ENCODE results near the gene PPP1R13B.
"Not testable (repeated sequence)": the region's sequence is repeated elsewhere in the genome, so short reads cannot be mapped to it uniquely, and the experiment has no call there.

Gene PPP1R13B

DNA sequence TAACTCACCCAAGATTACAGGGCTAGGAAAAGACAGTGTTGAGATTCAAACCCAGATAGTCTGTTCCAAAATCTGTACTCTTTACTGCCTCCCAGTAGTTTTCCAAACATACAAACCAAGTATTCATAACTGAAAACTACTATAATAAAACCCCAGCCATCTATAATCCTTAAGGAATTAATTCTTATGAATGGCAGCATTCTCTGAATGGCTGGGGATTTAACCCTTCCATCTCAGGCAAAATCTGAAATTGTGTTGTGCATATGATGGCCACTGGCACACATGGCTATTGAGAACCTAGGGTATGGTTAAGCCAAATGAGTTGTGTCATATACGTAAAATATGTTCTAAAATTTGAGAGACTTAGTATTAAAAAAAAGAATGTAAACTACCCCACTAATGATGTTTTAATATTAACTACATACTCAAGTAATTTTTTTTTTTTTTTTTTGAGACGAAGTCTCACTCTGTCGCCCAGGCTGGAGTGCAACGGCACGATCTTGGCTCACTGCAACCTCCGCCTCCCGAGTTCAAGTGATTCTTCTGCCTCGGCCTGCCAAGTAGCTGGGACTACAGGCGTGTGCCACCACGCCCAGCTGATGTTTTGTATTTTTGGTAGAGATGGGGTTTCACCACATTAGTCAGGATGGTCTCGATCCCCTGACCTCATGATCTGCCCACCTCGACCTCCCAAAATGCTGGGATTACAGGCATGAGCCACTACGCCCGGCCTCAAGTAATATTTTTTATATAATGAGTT lies 16.7 kb downstream of the PPP1R13B start:
- DNase-seq = no peak

GRCh38 chr14:103828315-103828967 lies 18.9 kb downstream of the PPP1R13B start:
- no peak for DNase-seq

DNA sequence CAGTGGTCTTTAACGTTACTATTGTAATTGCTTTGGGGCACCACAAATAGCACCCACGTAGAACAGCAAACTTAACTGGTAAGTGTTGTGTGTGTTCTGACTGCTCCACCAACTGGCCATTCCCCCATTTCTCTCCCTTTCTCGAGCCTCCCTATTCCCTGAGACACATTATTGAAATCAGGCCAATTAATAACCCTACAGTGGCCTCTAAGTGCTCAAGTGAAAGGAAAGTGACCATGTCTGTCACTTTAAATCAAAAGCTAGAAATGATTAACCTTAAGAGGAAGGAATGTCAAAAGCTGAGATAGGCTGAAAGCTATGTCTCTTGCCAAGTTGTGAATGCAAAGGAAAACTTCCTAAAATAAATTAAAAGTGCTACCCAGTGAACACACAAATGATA lies 22.3 kb downstream of the PPP1R13B start:
- no peak for DNase-seq

DNA sequence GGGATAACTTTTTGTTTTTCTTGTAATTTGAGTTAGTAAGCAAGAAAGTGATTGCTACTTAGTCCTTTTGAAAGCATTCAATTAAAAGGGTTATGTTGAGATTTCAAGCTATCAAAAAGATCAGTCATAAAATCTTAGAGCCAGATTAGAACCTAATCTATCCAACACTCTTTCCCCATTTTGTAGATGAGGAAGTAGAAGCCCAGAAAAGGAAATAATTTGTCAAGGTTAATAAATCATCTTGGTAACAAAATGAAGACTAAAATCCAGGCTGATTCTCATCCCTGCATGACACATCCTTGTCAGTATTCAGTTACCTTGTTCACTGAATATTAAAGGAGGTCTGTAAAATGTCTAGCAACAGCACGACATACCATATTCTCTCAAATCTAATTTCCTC lies 26.5 kb downstream of the PPP1R13B start:
- DNase-seq = no peak

- no peak for DNase-seq
Measured at GRCh38 chr14:103820382-103820781, 27.0 kb downstream of the PPP1R13B start.

GRCh38 chr14:103819503-103820307 lies 27.7 kb downstream of the PPP1R13B start:
- DNase-seq = no peak

DNA sequence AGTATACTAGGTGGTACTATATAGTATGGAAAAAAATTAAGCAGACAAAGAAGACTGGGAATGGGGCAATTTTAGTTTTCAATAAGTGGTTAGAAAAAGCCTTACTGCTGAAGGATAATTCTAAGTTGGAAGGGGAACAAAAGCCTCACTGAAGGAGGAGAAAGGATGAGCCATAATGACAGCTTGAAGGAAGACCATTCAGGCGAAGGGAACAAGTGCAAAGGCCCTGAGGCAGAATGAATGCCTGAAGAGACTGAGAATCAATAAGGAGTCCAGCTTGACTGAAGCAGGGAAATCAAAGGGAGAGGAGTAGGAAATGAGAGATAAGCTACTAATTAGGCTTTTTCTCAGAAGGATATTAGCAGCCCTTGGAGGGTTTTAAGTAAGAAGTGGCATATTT lies 28.5 kb downstream of the PPP1R13B start:
- DNase-seq = no peak

GRCh38 chr14:103818422-103818821 lies 29.0 kb downstream of the PPP1R13B start:
- DNase-seq = no peak

- no peak for DNase-seq
Measured at GRCh38 chr14:103817595-103817994, 29.8 kb downstream of the PPP1R13B start.

GRCh38 chr14:103816991-103817390 lies 30.4 kb downstream of the PPP1R13B start:
- no peak for DNase-seq

DNA sequence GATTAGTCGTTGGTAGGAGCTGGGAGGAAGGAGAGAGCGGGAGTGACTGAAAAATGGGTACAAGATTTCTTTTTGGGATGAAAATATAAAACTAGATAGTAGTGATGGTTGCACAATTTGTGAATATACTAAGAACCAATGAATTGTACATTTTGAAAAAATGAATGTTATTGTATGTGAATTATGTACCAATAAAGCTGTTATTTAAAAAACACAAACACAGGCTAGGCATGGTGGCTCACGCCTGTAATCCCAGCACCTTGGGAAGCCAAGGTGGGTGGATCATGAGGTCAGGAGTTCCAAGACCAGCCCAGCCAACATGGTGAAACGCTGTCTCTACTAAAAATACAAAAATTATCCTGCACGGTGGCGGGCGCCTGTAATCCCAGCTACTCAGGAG lies 32.1 kb downstream of the PPP1R13B start:
- DNase-seq = no peak

GRCh38 chr14:103811189-103811588 lies 36.2 kb downstream of the PPP1R13B start:
- DNase-seq = no peak

GRCh38 chr14:103808403-103809001 lies 38.9 kb downstream of the PPP1R13B start:
- DNase-seq = peak; percentile 63

GRCh38 chr14:103806805-103807204 lies 40.6 kb downstream of the PPP1R13B start:
- DNase-seq = no peak

- no peak for DNase-seq
Measured at GRCh38 chr14:103805708-103806107, 41.7 kb downstream of the PPP1R13B start.

GRCh38 chr14:103803661-103804060 lies 43.7 kb downstream of the PPP1R13B start:
- no peak for DNase-seq

- DNase-seq = no peak
Measured at GRCh38 chr14:103802356-103802755, 45.0 kb downstream of the PPP1R13B start.

DNA sequence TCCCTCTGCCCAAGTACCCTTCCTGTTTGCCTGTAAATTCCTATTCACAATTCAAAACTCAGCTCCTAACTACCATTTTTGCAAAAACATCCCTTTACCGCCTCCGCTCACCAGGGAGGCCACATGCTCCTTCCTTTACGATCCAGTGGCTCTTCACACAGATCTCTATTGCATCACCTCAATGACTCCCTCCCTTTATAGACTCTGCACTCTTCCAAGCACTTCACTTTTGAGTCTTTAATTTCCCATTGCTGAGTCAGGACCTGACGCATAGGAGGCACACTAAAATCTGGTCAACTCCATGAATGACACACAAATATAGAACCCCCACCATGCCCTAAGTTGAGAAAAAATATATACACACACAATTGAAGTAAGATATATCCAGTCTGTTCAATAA lies 45.9 kb downstream of the PPP1R13B start:
- DNase-seq = no peak

DNA sequence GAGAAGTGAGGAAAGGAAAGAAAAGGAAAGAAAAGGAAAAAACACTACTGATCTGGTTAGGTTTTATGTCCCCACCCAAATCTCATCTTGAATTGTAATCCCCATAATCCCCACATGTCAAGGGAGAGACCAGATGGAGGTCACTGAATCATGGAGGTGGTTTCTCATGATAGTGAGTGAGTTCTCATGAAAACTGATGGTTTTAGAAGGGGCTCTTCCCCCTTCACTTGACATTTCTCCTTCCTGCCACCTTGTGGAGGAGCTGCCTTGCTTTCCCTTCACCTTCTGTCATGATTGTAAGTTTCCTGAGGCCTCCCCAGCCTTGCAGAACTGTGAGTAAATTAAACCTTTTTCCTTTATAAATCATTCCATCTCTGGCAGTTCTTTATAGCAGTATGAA lies 54.2 kb downstream of the PPP1R13B start:
- DNase-seq = not testable (repeated sequence)

- DNase-seq = no peak
Measured at GRCh38 chr14:103788086-103788485, 59.3 kb downstream of the PPP1R13B start.

DNA sequence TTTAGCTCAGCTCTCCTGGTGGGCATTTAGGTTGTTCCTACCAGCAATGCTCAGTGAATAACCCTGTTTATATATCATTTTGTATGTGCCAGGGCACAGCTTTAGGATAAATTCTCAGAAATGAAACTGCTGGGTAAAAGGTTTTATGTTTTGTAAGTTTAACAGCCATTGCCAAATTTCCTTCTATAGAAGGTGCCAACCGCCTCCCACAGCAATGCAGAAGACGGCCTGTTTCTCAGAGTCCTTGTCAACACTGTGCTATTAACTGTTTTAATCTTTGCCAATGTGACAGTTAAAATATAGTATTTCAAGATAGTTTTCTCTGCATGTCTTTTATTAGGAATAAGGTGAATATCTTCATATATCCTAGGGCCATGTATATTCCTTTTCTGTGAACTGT lies 65.0 kb downstream of the PPP1R13B start:
- no peak for DNase-seq

- not testable (repeated sequence) for DNase-seq
Measured at GRCh38 chr14:103776319-103776718, 71.1 kb downstream of the PPP1R13B start.

DNA sequence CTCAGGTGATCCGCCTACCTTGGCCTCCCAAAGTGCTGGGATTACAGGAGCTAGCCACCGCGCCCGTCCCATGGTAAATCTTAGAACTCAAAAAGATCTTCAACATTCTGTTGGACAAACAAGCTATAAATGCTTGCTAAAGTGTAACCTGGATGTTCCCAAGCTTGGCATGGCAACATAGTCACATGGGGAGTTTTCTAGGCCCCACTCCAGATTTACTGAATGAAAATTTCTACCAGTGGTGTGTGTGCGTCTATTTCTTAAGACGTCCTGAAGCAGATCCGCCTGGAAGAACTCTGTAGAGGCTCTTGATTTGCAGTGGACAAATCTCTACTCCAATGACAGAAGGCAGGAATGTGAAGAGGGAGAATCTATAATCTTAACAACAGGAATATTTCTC lies 71.9 kb downstream of the PPP1R13B start:
- no peak for DNase-seq
